Osteoblast (primary cell): ENCODE results near the gene SYT2. TPM values are rescaled to one million over a fixed set of nuclear protein-coding genes. Genes with fewer than 3 reads are reported as not detected.

Source experiments
- DNase-seq: peaks from one replicate; pipeline ENCODE4 v3.0.0; 2011; ENCODE audit warnings: low spot score, mixed read lengths; ENCODE audit not compliant: insufficient read length; ENCODE audit errors: missing footprints
- H2AFZ ChIP-seq: 2 replicates; pipeline ENCODE4 v1.6.0; 2011; ENCODE audit warnings: mild to moderate bottlenecking, low read length
- H3K27ac ChIP-seq: 2 replicates; pipeline ENCODE4 v1.5.1; 2011; ENCODE audit warnings: mild to moderate bottlenecking, low read depth, low read length, moderate library complexity
- H3K27me3 ChIP-seq: 2 replicates; pipeline ENCODE4 v1.6.0; 2012; ENCODE audit warnings: mild to moderate bottlenecking, control low read depth, inconsistent platforms, low read length, moderate library complexity; ENCODE audit not compliant: insufficient read depth
- H3K36me3 ChIP-seq: 2 replicates; pipeline ENCODE4 v1.5.1; 2011; ENCODE audit warnings: mild to moderate bottlenecking, low read length, control low read depth, moderate library complexity; ENCODE audit not compliant: insufficient read depth
- H3K4me1 ChIP-seq: 2 replicates; pipeline ENCODE4 v1.5.1; 2011; ENCODE audit warnings: mild to moderate bottlenecking, low read length, control low read depth, moderate library complexity; ENCODE audit not compliant: insufficient read depth
- H3K4me2 ChIP-seq: 2 replicates; pipeline ENCODE4 v1.6.0; 2011; ENCODE audit warnings: mild to moderate bottlenecking, low read length; ENCODE audit not compliant: insufficient read depth
- H3K4me3 ChIP-seq: fragments of 200-600 bp; sonication (generic); 3 replicates; pipeline ENCODE4 v1.5.1; 2012; ENCODE audit warnings: mild to moderate bottlenecking, low read length, inconsistent platforms; ENCODE audit not compliant: insufficient read depth
- H3K79me2 ChIP-seq: 2 replicates; pipeline ENCODE4 v1.6.0; 2012; ENCODE audit warnings: mild to moderate bottlenecking, low read length, control low read depth, inconsistent platforms; ENCODE audit not compliant: insufficient read depth
- H3K9me3 ChIP-seq: 2 replicates; pipeline ENCODE4 v1.5.1; 2011; ENCODE audit warnings: low read depth, low read length, control low read depth
- H4K20me1 ChIP-seq: 2 replicates; pipeline ENCODE4 v1.6.0; 2012; ENCODE audit warnings: mild to moderate bottlenecking, low read length, control low read depth; ENCODE audit not compliant: insufficient read depth
- CTCF ChIP-seq: IDR thresholded peaks from 2 replicates; pipeline ENCODE4 v1.5.1; 2011; ENCODE audit warnings: mild to moderate bottlenecking, low read depth, low read length, moderate library complexity; ENCODE audit errors: extremely low read depth
- total RNA-seq: library from RNA; depleted of rRNA; stranded (reverse); fragments of >200 nt; gene quantifications from 2 replicates; pipeline ENCODE4 v1.2.3, GENCODE V29; 2012

The SYT2 gene
- total RNA-seq, 1 donor = not detected

- no peaks in the 10 kb centered on the region for H3K79me2 ChIP-seq
- peak overlapping the region; percentile 60 for H3K4me2 ChIP-seq
- TF ChIP-seq CTCF = no peak
- peaks cover 4% of the 10 kb centered on the region for H3K36me3 ChIP-seq
- H3K4me3 ChIP-seq = peak overlapping the region; percentile 19
- DNase-seq = peak; percentile 50
- H3K4me1 ChIP-seq = peaks cover 55% of the 10 kb centered on the region
- no peak overlapping the region for H2AFZ ChIP-seq
- H3K27ac ChIP-seq = peak overlapping the region; percentile 6
- no peaks in the 10 kb centered on the region for H3K9me3 ChIP-seq
- H3K27me3 ChIP-seq = no peaks in the 10 kb centered on the region
- H4K20me1 ChIP-seq = no peaks in the 10 kb centered on the region
These were observed 133.4 kb downstream of the SYT2 start for GRCh38 chr1:202576816-202577215.

GRCh38 chr1:202575918-202576653 is 134.2 kb downstream of the SYT2 start:
- H3K4me3 ChIP-seq = no peak overlapping the region
- H3K27ac ChIP-seq = peak overlapping the region; percentile 6
- DNase-seq = peak; percentile 58
- H4K20me1 ChIP-seq = no peaks in the 10 kb centered on the region
- no peaks in the 10 kb centered on the region for H3K27me3 ChIP-seq
- no peaks in the 10 kb centered on the region for H3K79me2 ChIP-seq
- H2AFZ ChIP-seq = no peak overlapping the region
- no peak for TF ChIP-seq CTCF
- H3K36me3 ChIP-seq = peaks cover 4% of the 10 kb centered on the region
- H3K4me1 ChIP-seq = peaks cover 55% of the 10 kb centered on the region
- H3K9me3 ChIP-seq = no peaks in the 10 kb centered on the region
- peak overlapping the region; percentile 60 for H3K4me2 ChIP-seq

- no peaks in the 10 kb centered on the region for H3K79me2 ChIP-seq
- H3K9me3 ChIP-seq = no peaks in the 10 kb centered on the region
- no peaks in the 10 kb centered on the region for H3K36me3 ChIP-seq
- no peaks in the 10 kb centered on the region for H3K27me3 ChIP-seq
- no peak for TF ChIP-seq CTCF
- DNase-seq = no peak
- no peak overlapping the region for H3K4me2 ChIP-seq
- H3K4me3 ChIP-seq = no peak overlapping the region
- no peak overlapping the region for H3K27ac ChIP-seq
- H2AFZ ChIP-seq = no peak overlapping the region
- no peaks in the 10 kb centered on the region for H4K20me1 ChIP-seq
- H3K4me1 ChIP-seq = peaks cover 47% of the 10 kb centered on the region
These were observed 137.4 kb downstream of the SYT2 start for GRCh38 chr1:202572867-202573266.

GRCh38 chr1:202571719-202572339 is 138.4 kb downstream of the SYT2 start:
- Histone ChIP-seq H4K20me1 (no peaks in the 10 kb centered on the region), H3K4me2 (no peak overlapping the region), H3K4me1 (peaks cover 47% of the 10 kb centered on the region), H3K36me3 (no peaks in the 10 kb centered on the region), H3K9me3 (no peaks in the 10 kb centered on the region), H2AFZ (no peak overlapping the region), H3K79me2 (no peaks in the 10 kb centered on the region), H3K27me3 (no peaks in the 10 kb centered on the region), H3K27ac (no peak overlapping the region), H3K4me3 (no peak overlapping the region)
- TF ChIP-seq CTCF = peak; percentile 95
- peak; percentile 63 for DNase-seq
